GM12878 (cell line): ENCODE results near the gene DNMBP. TPM values are rescaled to one million over a fixed set of nuclear protein-coding genes. Genes with fewer than 3 reads are reported as not detected.
A peak's percentile ranks its signal among the peaks of the same experiment; 100 is the strongest.

Source experiments
- ATF7 ChIP-seq: fragments of 450-650 bp; IDR thresholded peaks from 2 replicates; pipeline ENCODE4 v1.6.1; 2016; ENCODE audit warnings: low read depth, mild to moderate bottlenecking
- BCL11A ChIP-seq: IDR thresholded peaks from 2 replicates; pipeline ENCODE4 v1.6.1; 2011; ENCODE audit warnings: low read depth, low read length
- BCLAF1 ChIP-seq: fragments of 450-650 bp; IDR thresholded peaks from 2 replicates; pipeline ENCODE4 v1.6.1; 2017; ENCODE audit warnings: antibody characterized with exemption, mild to moderate bottlenecking, moderate library complexity
- CHD1 ChIP-seq: IDR thresholded peaks from 2 replicates; pipeline ENCODE4 v1.6.1; 2012; ENCODE audit warnings: low read depth, low read length, improper control_type of control experiment
- CREB1 ChIP-seq: IDR thresholded peaks from 2 replicates; pipeline ENCODE4 v1.6.1; 2012; ENCODE audit warnings: low read depth, mild to moderate bottlenecking, inconsistent platforms
- HCFC1 ChIP-seq: fragments of 150-350 bp; IDR thresholded peaks from 2 replicates; pipeline ENCODE4 v1.6.1; 2014; ENCODE audit warnings: low read length
- HSF1 ChIP-seq: fragments of 150-350 bp; IDR thresholded peaks from 2 replicates; pipeline ENCODE4 v1.6.1; 2014; ENCODE audit warnings: mild to moderate bottlenecking, low read depth, low read length
- IRF4 ChIP-seq: IDR thresholded peaks from 2 replicates; pipeline ENCODE4 v1.6.1; 2011; ENCODE audit warnings: low read depth, low read length
- KLF5 ChIP-seq: fragments of 450-650 bp; IDR thresholded peaks from 2 replicates; pipeline ENCODE4 v1.6.1; 2014; ENCODE audit warnings: mild to moderate bottlenecking; ENCODE audit not compliant: partially characterized antibody
- MEF2A ChIP-seq: IDR thresholded peaks from 2 replicates; pipeline ENCODE4 v1.6.1; 2011; ENCODE audit warnings: low read depth, mild to moderate bottlenecking, low read length, moderate library complexity; ENCODE audit not compliant: insufficient read depth
- MLLT1 ChIP-seq: fragments of 450-650 bp; IDR thresholded peaks from 2 replicates; pipeline ENCODE4 v1.6.1; 2016; ENCODE audit warnings: mild to moderate bottlenecking
- MTA3 ChIP-seq: IDR thresholded peaks from 2 replicates; pipeline ENCODE4 v1.6.1; 2012; ENCODE audit warnings: low read length, inconsistent platforms, borderline replicate concordance
- PAX5 ChIP-seq: IDR thresholded peaks from 2 replicates; pipeline ENCODE4 v1.6.1; 2011; ENCODE audit warnings: low read depth, low read length, borderline replicate concordance
- RAD21 ChIP-seq: IDR thresholded peaks from 2 replicates; pipeline ENCODE4 v1.6.1; 2011; ENCODE audit warnings: mild to moderate bottlenecking, low read depth, low read length, moderate library complexity; ENCODE audit not compliant: insufficient read depth
- RELA ChIP-seq: fragments of 450-650 bp; IDR thresholded peaks from 2 replicates; pipeline ENCODE4 v1.8.0; 2014; ENCODE audit warnings: borderline replicate concordance; ENCODE audit not compliant: partially characterized antibody
- RUNX3 ChIP-seq: IDR thresholded peaks from 2 replicates; pipeline ENCODE4 v1.6.1; 2012; ENCODE audit warnings: low read length, inconsistent platforms
- SIX5 ChIP-seq: IDR thresholded peaks from 2 replicates; pipeline ENCODE4 v1.6.1; 2011; ENCODE audit warnings: mild to moderate bottlenecking, low read depth, low read length, moderate library complexity; ENCODE audit not compliant: severe bottlenecking
- SREBF2 ChIP-seq: IDR thresholded peaks from 2 replicates; pipeline ENCODE4 v1.6.1; 2012; ENCODE audit warnings: mild to moderate bottlenecking, low read length
- SUPT20H ChIP-seq: IDR thresholded peaks from 2 replicates; pipeline ENCODE4 v1.6.1; 2011; ENCODE audit warnings: low read depth, mild to moderate bottlenecking, low read length, moderate library complexity, borderline replicate concordance; ENCODE audit not compliant: control insufficient read depth
- TBL1XR1 ChIP-seq: IDR thresholded peaks from 2 replicates; pipeline ENCODE4 v1.6.1; 2012; ENCODE audit warnings: low read depth, low read length, improper control_type of control experiment
- TCF7 ChIP-seq: IDR thresholded peaks from 2 replicates; pipeline ENCODE4 v1.6.1; 2014; ENCODE audit warnings: antibody characterized with exemption, borderline replicate concordance
- USF2 ChIP-seq: IDR thresholded peaks from 2 replicates; pipeline ENCODE4 v1.6.1; 2011; ENCODE audit warnings: low read depth, low read length, improper control_type of control experiment, borderline replicate concordance
- ZBED1 ChIP-seq: IDR thresholded peaks from 2 replicates; pipeline ENCODE4 v1.6.1; 2016; ENCODE audit warnings: borderline replicate concordance
- ZBTB33 ChIP-seq: fragments of 450-650 bp; IDR thresholded peaks from 2 replicates; pipeline ENCODE4 v1.6.1; 2017; ENCODE audit warnings: mild to moderate bottlenecking
- ZNF217 ChIP-seq: fragments of 450-650 bp; IDR thresholded peaks from 2 replicates; pipeline ENCODE4 v1.6.1; 2017; ENCODE audit warnings: antibody characterized with exemption, mild to moderate bottlenecking
- polyA plus RNA-seq, 11 experiments: library from polyadenylated mRNA; depleted of rRNA in 4 of 11; unstranded in 6 of 11; stranded (reverse) in 5 of 11; fragments of >200 nt; fragmentation: Nextera tagmentation in 4 of 11; fragmentation: Illumina TruSeq in 1 of 11; extraction: Ambion mirVana in 4 of 11; extraction: Trizol in 1 of 11; gene quantifications; 1 replicate in 1 of 11; 2 replicates in 10 of 11; pipeline versions ENCODE4 v1.2.1 to v1.2.3, GENCODE V29; 2011 to 2016; ENCODE audit warnings: inconsistent platforms in 2 of 11, missing spikeins in 2 of 11, low read depth in 1 of 11
- total RNA-seq, 4 experiments: library from RNA; depleted of rRNA in 3 of 4; stranded (reverse); fragments of >200 nt in 3 of 4; fragmentation: Illumina TruSeq in 1 of 4; extraction: Trizol in 1 of 4; gene quantifications; 2 replicates each; pipeline versions ENCODE4 v1.2.1 to v1.2.3, GENCODE V29; 2013 to 2021

DNMBP gene
- total and polyA plus RNA-seq, 10 of the 15 experiments (the other 5 are each of a cell fraction or from before 2014, with no cell fraction given) = 7.1 to 45.0 (median 22.0) TPM

GRCh38 chr10:99982728-99983127 lies 27.0 kb downstream of the DNMBP start (continued):
- TF ChIP-seq PAX5 (peak; percentile 80; the same call in 1 of the 2 replicates), USF2 (no peak), SREBF2 (no peak), BCL11A (no peak), RAD21 (no peak), RELA (no peak), ZBED1 (no peak), SUPT20H (no peak), ZNF217 (no peak), KLF5 (no peak), HCFC1 (no peak), TBL1XR1 (no peak), TCF7 (no peak), CHD1 (no peak), HSF1 (no peak), MTA3 (no peak), ATF7 (no peak), SIX5 (no peak), MEF2A (0 out of 2 replicates have a peak, but pooled peaks have one; percentile 33), IRF4 (no peak), MLLT1 (no peak), CREB1 (no peak), BCLAF1 (no peak), RUNX3 (peak; percentile 20; the same call in 1 of the 2 replicates), ZBTB33 (no peak)
